ENCODE data around the gene ZNF787. TPM values are rescaled to one million over a fixed set of nuclear protein-coding genes. Genes with fewer than 3 reads are reported as not detected.

The ZNF787 gene
- total RNA-seq, 2 experiments from 2014 or later, result 30.6 to 31.7 TPM

GRCh38 chr19:56117889-56118288 lies 3.2 kb downstream of the ZNF787 start:
- Histone ChIP-seq H3K79me2 (ENCODE audit: insufficient read depth, low read depth, low read length) (peaks cover 71% of the 10 kb centered on the region), H3K9me2 (ENCODE audit: insufficient read depth, low read length) (no peaks in the 10 kb centered on the region), H3K27ac (ENCODE audit: low read depth, low read length, poor library complexity, severe bottlenecking) (no peak overlapping the region), H3K4me1 (ENCODE audit: insufficient read depth, low read length, poor library complexity, severe bottlenecking) (peaks cover 33% of the 10 kb centered on the region), H3K9me3 (ENCODE audit: low read length) (no peaks in the 10 kb centered on the region), H2AFZ (ENCODE audit: low read length) (no peak overlapping the region), H3K4me2 (ENCODE audit: low read length) (no peak overlapping the region), H3K4me3 (ENCODE audit: low read depth, low read length, poor library complexity, severe bottlenecking) (no peak overlapping the region), H3K36me3 (ENCODE audit: insufficient read depth, low read length) (peaks cover 3% of the 10 kb centered on the region; the same call in 1 of the 2 replicates), H4K20me1 (ENCODE audit: insufficient read depth, low read length) (0 out of 2 replicates have a peak, but pooled peaks cover 6% of the 10 kb centered on the region)
- POLR2A ChIA-PET, result no interaction called here
- CTCF ChIA-PET (ENCODE audit: unreplicated experiment), result no interaction called here
- intact Hi-C loops (cut with micrococcal nuclease; ENCODE audit: unreplicated experiment), result no loop called here
- no peak for DNase-seq (ENCODE audit: low spot score)
- no TSS peak for BruUV-seq (replicated peaks)
- no peak for TF ChIP-seq EZH2phosphoT487 (IDR thresholded peaks at IDR 0.05; ENCODE audit: borderline replicate concordance, low read depth, low read length)
- no peak for TF ChIP-seq CTCF (conservative IDR thresholded peaks at IDR 0.05; ENCODE audit: low read length)

GRCh38 chr19:56117376-56117884 lies 3.7 kb downstream of the ZNF787 start:
- peaks cover 73% of the 10 kb centered on the region for H3K79me2 ChIP-seq (ENCODE audit: insufficient read depth, low read depth, low read length)
- no peaks in the 10 kb centered on the region for H3K9me3 ChIP-seq (ENCODE audit: low read length)
- CTCF ChIA-PET (ENCODE audit: unreplicated experiment), result no interaction called here
- peaks cover 3% of the 10 kb centered on the region; the same call in 1 of the 2 replicates for H3K36me3 ChIP-seq (ENCODE audit: insufficient read depth, low read length)
- H3K9me2 ChIP-seq (ENCODE audit: insufficient read depth, low read length), result no peaks in the 10 kb centered on the region
- H4K20me1 ChIP-seq (ENCODE audit: insufficient read depth, low read length), result 0 out of 2 replicates have a peak, but pooled peaks cover 7% of the 10 kb centered on the region
- H3K27ac ChIP-seq (ENCODE audit: low read depth, low read length, poor library complexity, severe bottlenecking), result no peak overlapping the region
- intact Hi-C loops (cut with micrococcal nuclease; ENCODE audit: unreplicated experiment), result no loop called here
- no peak overlapping the region for H2AFZ ChIP-seq (ENCODE audit: low read length)
- BruUV-seq (replicated peaks), result no TSS peak
- H3K4me1 ChIP-seq (ENCODE audit: insufficient read depth, low read length, poor library complexity, severe bottlenecking), result peaks cover 37% of the 10 kb centered on the region
- DNase-seq (ENCODE audit: low spot score), result no peak
- H3K4me2 ChIP-seq (ENCODE audit: low read length), result no peak overlapping the region
- POLR2A ChIA-PET, result no interaction called here
- TF ChIP-seq EZH2phosphoT487 (IDR thresholded peaks at IDR 0.05; ENCODE audit: borderline replicate concordance, low read depth, low read length), result no peak
- H3K4me3 ChIP-seq (ENCODE audit: low read depth, low read length, poor library complexity, severe bottlenecking), result no peak overlapping the region

DNA sequence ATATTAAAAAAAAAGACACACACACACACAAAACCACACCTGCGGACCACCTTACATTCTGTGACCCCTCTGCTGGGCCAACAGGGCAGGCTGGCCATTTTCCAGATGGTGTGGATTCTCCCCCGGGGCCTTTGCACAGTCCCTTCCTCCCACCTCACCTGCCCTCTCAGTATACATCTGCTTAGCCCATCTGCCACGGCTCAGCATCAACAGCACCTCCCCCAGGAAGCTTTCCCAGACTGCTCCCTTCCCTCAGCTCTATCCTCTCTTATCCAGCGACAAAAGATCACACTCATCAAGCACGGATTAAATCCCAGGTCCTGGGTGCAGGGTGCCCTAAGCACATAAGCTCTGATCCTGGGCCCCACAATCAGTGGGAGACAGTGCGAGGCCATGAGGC lies 4.5 kb downstream of the ZNF787 start:
- intact Hi-C loops (cut with micrococcal nuclease; ENCODE audit: unreplicated experiment), result no loop called here
- H3K4me1 ChIP-seq (ENCODE audit: insufficient read depth, low read length, poor library complexity, severe bottlenecking), result peaks cover 39% of the 10 kb centered on the region
- POLR2A ChIA-PET, result no interaction called here

More for the DNA sequence above, 4.5 kb downstream of the ZNF787 start:
- Histone ChIP-seq H3K4me2 (ENCODE audit: low read length) (no peak overlapping the region), H2AFZ (ENCODE audit: low read length) (no peak overlapping the region), H3K36me3 (ENCODE audit: insufficient read depth, low read length) (peaks cover 4% of the 10 kb centered on the region; the same call in 1 of the 2 replicates), H3K4me3 (ENCODE audit: low read depth, low read length, poor library complexity, severe bottlenecking) (no peak overlapping the region), H4K20me1 (ENCODE audit: insufficient read depth, low read length) (0 out of 2 replicates have a peak, but pooled peaks cover 7% of the 10 kb centered on the region), H3K9me3 (ENCODE audit: low read length) (no peaks in the 10 kb centered on the region), H3K27ac (ENCODE audit: low read depth, low read length, poor library complexity, severe bottlenecking) (no peak overlapping the region), H3K79me2 (ENCODE audit: insufficient read depth, low read depth, low read length) (peaks cover 81% of the 10 kb centered on the region), H3K9me2 (ENCODE audit: insufficient read depth, low read length) (no peaks in the 10 kb centered on the region)
- BruUV-seq (replicated peaks), result no TSS peak
- no peak for TF ChIP-seq CTCF (conservative IDR thresholded peaks at IDR 0.05; ENCODE audit: low read length)
- no peak for TF ChIP-seq EZH2phosphoT487 (IDR thresholded peaks at IDR 0.05; ENCODE audit: borderline replicate concordance, low read depth, low read length)
- no peak for DNase-seq (ENCODE audit: low spot score)
- CTCF ChIA-PET (ENCODE audit: unreplicated experiment), result no interaction called here
